Brain microvascular endothelial cell (primary cell): ENCODE results near the gene HRCT1.

Source experiments
- DNase-seq: peaks from one replicate; pipeline ENCODE4 v3.0.0-alpha.2; 2020
- H3K27ac ChIP-seq: fragments of 250-450 bp; sonication (Bioruptor Pico); 2 replicates; pipeline ENCODE4 v1.5.1; 2020; ENCODE audit warnings: mild to moderate bottlenecking, moderate library complexity
- H3K27me3 ChIP-seq: fragments of 250-450 bp; sonication (Bioruptor Pico); replicated peaks from 2 replicates; pipeline ENCODE4 v1.5.1; 2020; ENCODE audit warnings: mild to moderate bottlenecking
- H3K36me3 ChIP-seq: fragments of 250-450 bp; sonication (Bioruptor Pico); replicated peaks from 2 replicates; pipeline ENCODE4 v1.5.1; 2020; ENCODE audit warnings: mild to moderate bottlenecking
- H3K4me3 ChIP-seq: 2 replicates; pipeline ENCODE4 v1.5.1; 2011; ENCODE audit warnings: low read depth, mild to moderate bottlenecking, control low read depth, low read length, moderate library complexity
- in situ Hi-C: cut with HindIII; loops from 2 replicates; pipeline ENCODE4 v1.10.0; 2017; ENCODE audit warnings: low sequenced_read_pairs, low pct_ligation_motif_present
- TF ChIP-seq, protein P1 (sequence below): IDR thresholded peaks from 2 replicates; pipeline ENCODE4 v1.5.1; 2011; ENCODE audit warnings: low read depth, mild to moderate bottlenecking, moderate library complexity, low read length, control low read depth, inconsistent platforms; ENCODE audit errors: missing control alignments

HRCT1 gene

DNA sequence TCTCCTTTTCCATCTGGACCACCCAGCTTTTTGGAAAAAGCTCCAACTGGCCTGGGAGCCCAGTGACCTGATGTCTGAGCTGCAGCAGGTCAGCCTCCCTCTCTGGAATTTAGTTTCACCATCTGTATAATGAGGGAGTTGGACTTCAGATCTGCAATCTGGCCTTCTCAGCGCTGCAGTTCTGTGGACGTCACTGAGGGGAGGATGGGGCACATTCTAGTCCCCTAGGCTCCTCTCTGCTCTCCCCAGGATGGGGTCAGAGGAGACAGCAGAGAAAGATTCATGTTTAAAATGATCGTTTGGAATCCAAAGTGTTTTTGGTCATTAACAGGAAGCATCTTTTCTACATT lies 46.0 kb upstream of the HRCT1 start:
- H3K4me3 ChIP-seq = no peak overlapping the region
- peaks cover 1% of the 10 kb centered on the region for H3K27me3 ChIP-seq
- H3K27ac ChIP-seq = no peak overlapping the region
- H3K36me3 ChIP-seq = no peaks in the 10 kb centered on the region
- in situ Hi-C loops = no loop called here
- TF ChIP-seq, protein P1, sequence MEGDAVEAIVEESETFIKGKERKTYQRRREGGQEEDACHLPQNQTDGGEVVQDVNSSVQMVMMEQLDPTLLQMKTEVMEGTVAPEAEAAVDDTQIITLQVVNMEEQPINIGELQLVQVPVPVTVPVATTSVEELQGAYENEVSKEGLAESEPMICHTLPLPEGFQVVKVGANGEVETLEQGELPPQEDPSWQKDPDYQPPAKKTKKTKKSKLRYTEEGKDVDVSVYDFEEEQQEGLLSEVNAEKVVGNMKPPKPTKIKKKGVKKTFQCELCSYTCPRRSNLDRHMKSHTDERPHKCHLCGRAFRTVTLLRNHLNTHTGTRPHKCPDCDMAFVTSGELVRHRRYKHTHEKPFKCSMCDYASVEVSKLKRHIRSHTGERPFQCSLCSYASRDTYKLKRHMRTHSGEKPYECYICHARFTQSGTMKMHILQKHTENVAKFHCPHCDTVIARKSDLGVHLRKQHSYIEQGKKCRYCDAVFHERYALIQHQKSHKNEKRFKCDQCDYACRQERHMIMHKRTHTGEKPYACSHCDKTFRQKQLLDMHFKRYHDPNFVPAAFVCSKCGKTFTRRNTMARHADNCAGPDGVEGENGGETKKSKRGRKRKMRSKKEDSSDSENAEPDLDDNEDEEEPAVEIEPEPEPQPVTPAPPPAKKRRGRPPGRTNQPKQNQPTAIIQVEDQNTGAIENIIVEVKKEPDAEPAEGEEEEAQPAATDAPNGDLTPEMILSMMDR = no peak
- DNase-seq = no peak

DNA sequence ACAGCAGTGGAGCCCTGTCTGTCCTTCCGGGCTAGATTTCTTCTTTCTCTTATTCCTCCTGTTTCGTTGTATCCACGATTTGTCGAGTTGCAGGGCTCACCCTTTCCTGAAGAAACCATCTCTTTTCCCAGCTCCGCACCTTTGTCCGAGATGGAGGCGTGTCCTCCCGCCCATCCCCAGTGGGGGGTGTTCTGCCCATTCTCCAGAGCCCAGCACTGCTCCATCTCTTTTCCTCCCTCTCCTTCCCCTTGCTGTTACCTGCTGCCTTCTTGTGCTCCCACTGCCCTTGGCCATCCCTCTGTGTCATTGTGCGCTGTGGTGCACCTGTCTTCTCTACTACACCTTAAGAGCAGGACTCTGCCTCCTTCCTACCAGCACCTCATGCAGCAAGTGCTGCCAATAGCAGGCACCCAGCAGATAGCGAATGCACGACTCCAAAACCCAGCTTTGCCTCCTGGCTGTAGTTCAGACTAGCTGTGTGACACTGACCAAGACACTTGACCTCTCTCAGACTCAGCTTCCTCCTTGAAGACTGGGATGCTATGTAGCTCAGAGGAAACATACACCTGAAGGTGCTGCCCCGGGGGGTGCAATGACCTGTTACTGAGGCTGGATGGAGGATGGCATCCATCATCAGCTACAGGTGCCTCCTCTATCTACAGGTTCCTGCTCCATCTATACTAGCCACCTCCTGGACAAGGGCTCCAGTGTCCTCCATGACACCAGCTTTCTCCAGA lies 44.7 kb upstream of the HRCT1 start:
- in situ Hi-C loops = no loop called here
- no peak overlapping the region for H3K4me3 ChIP-seq
- no peak for DNase-seq

DNA sequence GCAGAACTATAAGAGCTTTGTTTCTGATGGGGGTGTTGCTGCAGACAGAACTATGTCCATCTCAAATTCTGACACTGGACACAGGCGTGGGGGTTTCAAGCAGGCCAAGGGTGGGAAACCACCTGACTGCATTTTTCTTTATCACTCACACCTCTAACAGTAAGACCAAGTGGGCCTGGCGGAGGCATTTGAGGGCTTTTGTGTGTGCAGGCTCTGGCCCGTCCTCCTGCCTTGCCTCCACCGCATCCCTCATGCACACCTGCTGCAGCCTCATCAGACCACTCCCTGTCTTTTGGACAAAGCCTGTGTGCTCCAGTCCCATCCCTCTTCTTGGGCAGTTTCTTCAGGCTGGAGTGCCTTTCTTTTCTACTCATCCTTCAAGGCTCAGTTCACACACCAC lies 43.7 kb upstream of the HRCT1 start:
- DNase-seq = no peak
- no peak overlapping the region for H3K27ac ChIP-seq
- in situ Hi-C loops = no loop called here
- TF ChIP-seq, protein P1 = no peak
- peaks cover 1% of the 10 kb centered on the region for H3K27me3 ChIP-seq
- H3K36me3 ChIP-seq = no peaks in the 10 kb centered on the region
- H3K4me3 ChIP-seq = no peak overlapping the region

More for the DNA sequence above, 44.7 kb upstream of the HRCT1 start:
- Histone ChIP-seq H3K36me3 (no peaks in the 10 kb centered on the region), H3K27me3 (peaks cover 1% of the 10 kb centered on the region), H3K27ac (no peak overlapping the region)
- TF ChIP-seq, protein P1 = no peak

DNA sequence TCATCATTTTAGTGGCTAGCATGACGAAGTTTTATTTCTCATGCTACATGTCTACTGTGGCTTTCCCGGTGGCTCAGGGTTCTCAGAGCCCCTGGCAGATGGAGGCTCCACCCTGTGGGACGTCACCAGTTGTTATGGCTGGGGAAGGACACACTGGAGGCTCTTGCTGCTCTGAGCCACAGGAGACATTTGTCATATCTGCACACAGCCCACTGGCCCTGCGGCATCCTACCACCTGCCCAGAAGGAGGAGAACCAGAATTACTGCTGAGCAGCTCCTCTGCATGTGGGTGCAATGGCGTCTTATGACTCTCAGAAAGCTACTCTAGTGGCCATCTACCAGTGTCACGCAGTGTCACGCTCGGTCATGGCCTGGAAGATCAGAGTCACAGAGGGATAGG lies 42.4 kb upstream of the HRCT1 start:
- H3K27me3 ChIP-seq = peaks cover 1% of the 10 kb centered on the region
- TF ChIP-seq, protein P1 = no peak
- in situ Hi-C loops = no loop called here
- no peaks in the 10 kb centered on the region for H3K36me3 ChIP-seq
- H3K4me3 ChIP-seq = no peak overlapping the region
- H3K27ac ChIP-seq = no peak overlapping the region
- no peak for DNase-seq

DNA sequence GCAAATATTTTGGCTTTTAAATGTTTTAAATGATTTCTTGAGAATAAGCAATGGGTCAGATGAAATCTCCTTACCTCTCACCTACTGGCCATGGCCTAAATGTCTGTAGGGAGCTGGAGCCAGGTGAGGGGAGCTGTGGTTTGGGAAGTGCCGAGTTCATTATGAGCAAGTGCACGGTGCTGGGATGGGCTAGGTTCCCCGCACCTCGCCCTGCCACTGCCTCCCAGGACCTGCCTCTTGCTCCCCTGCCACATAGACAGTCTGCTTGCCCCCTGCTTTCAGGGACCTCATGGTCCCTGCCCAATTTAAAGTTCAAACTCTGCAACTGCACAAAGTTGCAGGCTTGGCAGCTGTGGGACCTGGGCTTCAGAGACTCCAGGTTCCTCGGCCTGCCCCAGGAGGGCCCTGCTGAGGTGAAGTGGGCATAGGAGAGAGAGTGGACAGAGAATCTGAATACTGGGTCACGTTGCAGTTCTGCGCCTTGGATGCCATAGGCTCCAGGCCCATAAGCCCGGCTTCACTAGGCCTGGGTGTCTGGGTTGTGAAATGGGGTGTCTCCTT lies 41.2 kb upstream of the HRCT1 start:
- in situ Hi-C loops = no loop called here
- TF ChIP-seq, protein P1 = no peak
- H3K27me3 ChIP-seq = peaks cover 1% of the 10 kb centered on the region
- H3K36me3 ChIP-seq = no peaks in the 10 kb centered on the region
- H3K27ac ChIP-seq = no peak overlapping the region
- no peak overlapping the region for H3K4me3 ChIP-seq
- no peak for DNase-seq

DNA sequence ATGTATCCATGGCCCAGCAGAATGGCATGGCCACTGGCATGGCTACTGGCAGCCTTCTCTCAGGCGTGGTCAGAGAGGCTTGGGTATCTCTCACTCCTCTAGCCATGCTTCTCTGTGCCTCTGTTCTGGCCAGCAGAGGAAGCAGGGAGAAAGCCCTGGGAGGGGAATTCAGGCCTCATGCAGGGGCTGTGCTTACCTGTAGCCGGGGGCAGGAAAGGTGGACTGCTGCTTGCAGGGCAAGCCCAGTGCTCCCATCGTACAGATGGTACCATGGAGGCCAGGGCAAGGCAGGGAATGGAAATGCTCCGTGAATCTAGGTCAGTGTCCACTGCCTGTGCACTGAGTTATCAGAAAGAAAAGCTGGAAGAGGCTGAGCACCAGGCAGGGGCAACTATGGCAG lies 38.5 kb upstream of the HRCT1 start:
- Histone ChIP-seq H3K27ac (no peak overlapping the region), H3K27me3 (no peaks in the 10 kb centered on the region), H3K36me3 (no peaks in the 10 kb centered on the region), H3K4me3 (no peak overlapping the region)
- TF ChIP-seq, protein P1 = no peak
- DNase-seq = no peak
- in situ Hi-C loops = no loop called here
